CD4-positive, CD25-positive, alpha-beta regulatory T cell (primary cell): ENCODE data around the gene NAXD. TPM values are rescaled to one million over a fixed set of nuclear protein-coding genes. Genes with fewer than 3 reads are reported as not detected.

Experiments used
- ATAC-seq, 2 donors: fragments of 150-1000 bp; cut with Tn5 transposase; one replicate each; pipeline ENCODE4 v1.10.0; 2021; ENCODE audit warnings: low read depth in 2 of 2, moderate number of reproducible peaks in 2 of 2, moderate library complexity in 1 of 2
- DNase-seq, 3 donors: peaks; one replicate each; pipeline versions ENCODE4 v3.0.0 to v3.0.0-alpha.2; 2012 to 2022; ENCODE audit warnings: mixed read lengths in 1 of 3
- H3K27ac ChIP-seq: one replicate; pipeline ENCODE4 v1.7.0; 2013; ENCODE audit warnings: mild to moderate bottlenecking, low read length; ENCODE audit not compliant: insufficient read depth, poor library complexity, severe bottlenecking
- H3K27me3 ChIP-seq: one replicate; pipeline ENCODE4 v1.7.0; 2013; ENCODE audit warnings: low read length; ENCODE audit not compliant: control insufficient read depth, insufficient read depth
- H3K36me3 ChIP-seq: one replicate; pipeline ENCODE4 v1.7.0; 2013; ENCODE audit warnings: mild to moderate bottlenecking, low read length, moderate library complexity; ENCODE audit not compliant: control insufficient read depth, insufficient read depth
- H3K4me1 ChIP-seq: 2 replicates; pipeline ENCODE4 v1.7.0; 2013; ENCODE audit warnings: mild to moderate bottlenecking, low read length; ENCODE audit not compliant: insufficient read depth, control insufficient read depth, poor library complexity, severe bottlenecking
- H3K4me3 ChIP-seq: one replicate; pipeline ENCODE4 v1.7.0; 2013; ENCODE audit warnings: low read depth, mild to moderate bottlenecking, low read length, moderate library complexity
- H3K9me3 ChIP-seq, 2 experiments: 1 replicate in 1 of 2; 2 replicates in 1 of 2; pipeline ENCODE4 v1.7.0; 2013; ENCODE audit warnings: low read length in 2 of 2, mild to moderate bottlenecking in 1 of 2, moderate library complexity in 1 of 2; ENCODE audit not compliant: control insufficient read depth in 2 of 2
- H3K27ac Mint-ChIP-seq, 3 donors: one replicate each; pipeline ENCODE4 v1.8.0; 2020 to 2022; ENCODE audit warnings: mild to moderate bottlenecking in 3 of 3, mixed read lengths in 3 of 3, moderate library complexity in 2 of 3
- H3K27me3 Mint-ChIP-seq: one replicate; pipeline ENCODE4 v1.8.0; 2022; ENCODE audit warnings: mild to moderate bottlenecking, mixed read lengths
- H3K36me3 Mint-ChIP-seq: one replicate; pipeline ENCODE4 v1.8.0; 2020; ENCODE audit warnings: mixed read lengths
- H3K4me1 Mint-ChIP-seq, 4 donors: one replicate each; pipeline ENCODE4 v1.8.0; 2020 to 2022; ENCODE audit warnings: mixed read lengths in 4 of 4, mild to moderate bottlenecking in 1 of 4
- H3K4me3 Mint-ChIP-seq, 4 donors: one replicate each; pipeline ENCODE4 v1.8.0; 2020 to 2022; ENCODE audit warnings: mild to moderate bottlenecking in 4 of 4, mixed read lengths in 4 of 4, moderate library complexity in 3 of 4
- H3K9me3 Mint-ChIP-seq, 7 donors: one replicate each; pipeline ENCODE4 v1.8.0; 2020 to 2022; ENCODE audit warnings: mixed read lengths in 7 of 7, mild to moderate bottlenecking in 3 of 7, moderate library complexity in 2 of 7
- polyA plus RNA-seq, 4 donors: library from polyadenylated mRNA; unstranded; fragments of 300-500 nt; fragmentation: Illumina TruSeq; gene quantifications; one replicate each; pipeline ENCODE4 v1.2.3, GENCODE V29; 2021
- total RNA-seq: library from RNA; stranded (reverse); gene quantifications from one replicate; pipeline ENCODE4 v1.2.3, GENCODE V29; 2022

Gene NAXD
- total and polyA plus RNA-seq, 5 donors from 2014 or later, result 20.8 to 28.2 (median 24.4) TPM

DNA sequence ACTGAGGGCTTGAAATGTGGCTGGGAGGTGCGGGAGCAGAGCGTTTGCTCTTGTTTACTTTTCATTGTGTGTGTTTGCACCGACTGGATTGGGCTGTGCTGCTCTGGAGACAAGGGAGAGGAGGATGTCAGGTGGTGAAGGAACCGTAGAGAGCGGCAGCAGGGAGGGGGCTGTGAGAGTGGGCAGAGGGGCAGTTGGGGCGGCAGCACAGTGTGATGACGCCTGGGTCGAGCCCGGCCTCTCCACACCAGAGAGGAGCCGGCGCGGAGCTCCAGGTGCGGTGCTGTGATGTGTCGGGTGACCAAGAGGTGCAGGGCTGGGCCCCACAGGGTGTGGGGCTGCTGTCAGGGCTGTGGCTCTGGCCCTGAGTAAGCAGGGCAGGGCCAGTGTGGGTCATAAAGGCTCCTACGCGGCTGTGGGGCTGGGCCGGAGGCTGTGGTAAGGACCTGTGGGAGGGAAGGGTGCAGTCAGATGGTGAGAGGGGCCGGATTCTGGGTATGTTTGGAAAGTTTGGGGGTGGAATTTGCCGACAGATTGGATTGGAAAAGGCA lies 10.5 kb downstream of the NAXD start:
- Mint-ChIP-seq H3K4me1 (peaks cover 0 to 54% (median 33%) of the 10 kb centered on the region in 4 donors), H3K27me3 (no peaks in the 10 kb centered on the region), H3K27ac (peak overlapping the region in 1 of 3 donors; percentile 46)

DNA sequence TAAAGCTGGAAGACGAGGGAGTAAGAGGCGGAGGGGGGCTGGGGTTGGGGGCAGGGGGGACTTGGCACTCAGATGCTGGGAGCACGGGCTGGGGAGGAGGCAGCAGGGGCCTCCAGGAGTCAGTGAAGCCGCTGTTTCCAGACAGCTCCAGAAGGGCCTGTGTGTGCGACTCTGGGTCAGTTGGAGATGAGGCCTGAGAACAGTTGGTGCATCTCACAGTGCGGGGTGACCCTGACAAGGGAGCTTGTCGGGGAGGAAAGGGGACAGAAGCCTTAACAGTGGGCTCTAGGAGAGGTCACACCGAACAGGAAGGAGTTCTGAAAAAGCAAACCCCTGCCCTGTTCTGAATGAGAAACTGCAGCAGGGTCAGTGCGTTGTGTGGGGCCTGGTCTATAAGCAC lies 11.2 kb downstream of the NAXD start:
- ATAC-seq (no peak), DNase-seq (no peak)
- Histone ChIP-seq H3K36me3 (peaks cover 40% of the 10 kb centered on the region), H3K4me1 (no peaks in the 10 kb centered on the region), H3K27ac (no peak overlapping the region), H3K27me3 (no peaks in the 10 kb centered on the region), H3K9me3 (no peaks in the 10 kb centered on the region), H3K4me3 (no peak overlapping the region)
- H3K4me1 Mint-ChIP-seq, result peaks cover 0 to 52% (median 34%) of the 10 kb centered on the region in 4 donors
- peak overlapping the region in 2 of 3 donors; percentile 18 to 20 for H3K27ac Mint-ChIP-seq
- H3K36me3 Mint-ChIP-seq, result peaks cover 31% of the 10 kb centered on the region
- H3K9me3 Mint-ChIP-seq, result peaks cover 0 to 2% (median 0%) of the 10 kb centered on the region in 7 donors
- no peak overlapping the region for H3K4me3 Mint-ChIP-seq
- no peaks in the 10 kb centered on the region for H3K27me3 Mint-ChIP-seq

More for the DNA sequence above, 10.5 kb downstream of the NAXD start:
- H3K9me3 ChIP-seq, result no peaks in the 10 kb centered on the region
- peaks cover 30% of the 10 kb centered on the region for H3K36me3 Mint-ChIP-seq
- H3K4me3 ChIP-seq, result no peak overlapping the region
- DNase-seq, result no peak
- ATAC-seq, result no peak
- no peaks in the 10 kb centered on the region for H3K4me1 ChIP-seq
- peaks cover 0 to 2% (median 0%) of the 10 kb centered on the region in 7 donors for H3K9me3 Mint-ChIP-seq
- H3K27ac ChIP-seq, result no peak overlapping the region
- H3K4me3 Mint-ChIP-seq, result no peak overlapping the region
- H3K36me3 ChIP-seq, result peaks cover 39% of the 10 kb centered on the region
- no peaks in the 10 kb centered on the region for H3K27me3 ChIP-seq

DNA sequence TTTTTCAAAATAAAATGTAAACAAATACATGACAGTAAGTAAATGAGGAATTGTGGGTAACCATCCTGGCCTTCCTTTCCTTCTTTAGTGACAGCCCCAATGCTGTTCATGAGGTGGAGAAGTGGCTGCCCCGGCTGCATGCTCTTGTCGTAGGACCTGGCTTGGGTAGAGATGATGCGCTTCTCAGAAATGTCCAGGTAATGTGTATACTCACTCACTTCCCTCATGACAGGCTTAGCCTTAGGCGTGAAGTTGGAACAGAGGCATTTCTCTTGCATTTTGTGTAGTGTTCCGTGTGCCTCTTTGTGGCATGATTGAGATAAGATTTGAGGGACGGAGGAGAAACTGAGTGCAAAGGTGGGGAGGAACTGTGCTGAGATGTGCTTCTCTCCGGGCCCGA lies 12.0 kb downstream of the NAXD start:
- no peaks in the 10 kb centered on the region for H3K4me1 ChIP-seq
- peaks cover 0 to 2% (median 0%) of the 10 kb centered on the region in 7 donors for H3K9me3 Mint-ChIP-seq
- H3K27me3 Mint-ChIP-seq, result no peaks in the 10 kb centered on the region
- ATAC-seq (no peak), DNase-seq (no peak)
- H3K4me3 Mint-ChIP-seq, result no peak overlapping the region
- peaks cover 29% of the 10 kb centered on the region for H3K36me3 Mint-ChIP-seq
- H3K27ac ChIP-seq, result no peak overlapping the region
- H3K27ac Mint-ChIP-seq, result peak overlapping the region in 1 of 3 donors; percentile 49
- no peaks in the 10 kb centered on the region for H3K9me3 ChIP-seq
- peaks cover 0 to 49% (median 30%) of the 10 kb centered on the region in 4 donors for H3K4me1 Mint-ChIP-seq
- no peak overlapping the region for H3K4me3 ChIP-seq
- H3K27me3 ChIP-seq, result no peaks in the 10 kb centered on the region
- H3K36me3 ChIP-seq, result peaks cover 40% of the 10 kb centered on the region

DNA sequence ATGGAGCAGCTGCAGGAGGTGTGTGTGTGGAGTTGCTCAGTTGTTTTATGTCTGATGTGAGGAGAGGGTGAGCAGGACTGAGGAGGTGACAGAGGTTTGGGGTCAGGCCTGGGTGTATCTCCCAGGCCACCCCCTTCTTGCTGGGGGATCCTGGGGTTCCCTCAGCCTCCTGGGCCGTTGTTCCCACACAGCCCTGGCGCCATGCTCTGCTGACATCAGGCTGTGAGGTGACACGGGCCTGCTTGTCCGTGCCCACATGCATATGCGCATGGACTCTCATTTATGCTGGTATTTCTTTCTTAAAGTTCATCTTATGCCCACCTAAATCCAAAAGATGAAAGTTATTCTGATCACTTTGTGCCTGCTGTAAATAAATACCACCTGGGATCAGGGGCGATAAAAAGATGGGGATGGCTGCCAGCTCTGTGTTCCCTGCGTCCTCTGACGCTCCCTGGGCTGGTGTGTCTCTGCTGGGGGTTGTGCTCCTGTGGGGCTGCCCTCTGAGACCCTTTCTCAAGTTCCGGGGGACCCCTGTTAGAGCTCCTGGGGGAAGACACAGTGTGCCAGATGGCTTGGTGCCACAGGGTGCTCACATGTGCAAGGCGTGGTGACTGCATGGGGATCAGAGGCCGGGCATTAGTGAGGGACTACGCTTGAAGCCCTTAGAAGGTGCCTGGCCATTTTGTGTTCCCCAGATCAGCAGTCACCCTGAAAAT lies 12.6 kb downstream of the NAXD start:
- no peaks in the 10 kb centered on the region for H3K9me3 ChIP-seq
- H3K4me1 Mint-ChIP-seq, result peaks cover 0 to 43% (median 28%) of the 10 kb centered on the region in 4 donors
- H3K27ac ChIP-seq, result no peak overlapping the region
- peaks cover 36% of the 10 kb centered on the region for H3K36me3 ChIP-seq
- H3K27me3 Mint-ChIP-seq, result no peaks in the 10 kb centered on the region
- peaks cover 0 to 2% (median 0%) of the 10 kb centered on the region in 7 donors for H3K9me3 Mint-ChIP-seq
- H3K27me3 ChIP-seq, result no peaks in the 10 kb centered on the region
- no peak overlapping the region for H3K4me3 ChIP-seq
- H3K27ac Mint-ChIP-seq, result peak overlapping the region in 1 of 3 donors; percentile 73
- peaks cover 24% of the 10 kb centered on the region for H3K36me3 Mint-ChIP-seq
- H3K4me1 ChIP-seq, result no peaks in the 10 kb centered on the region
- H3K4me3 Mint-ChIP-seq, result peak overlapping the region in 1 of 4 donors; percentile 43
- ATAC-seq, result no peak
- no peak for DNase-seq

DNA sequence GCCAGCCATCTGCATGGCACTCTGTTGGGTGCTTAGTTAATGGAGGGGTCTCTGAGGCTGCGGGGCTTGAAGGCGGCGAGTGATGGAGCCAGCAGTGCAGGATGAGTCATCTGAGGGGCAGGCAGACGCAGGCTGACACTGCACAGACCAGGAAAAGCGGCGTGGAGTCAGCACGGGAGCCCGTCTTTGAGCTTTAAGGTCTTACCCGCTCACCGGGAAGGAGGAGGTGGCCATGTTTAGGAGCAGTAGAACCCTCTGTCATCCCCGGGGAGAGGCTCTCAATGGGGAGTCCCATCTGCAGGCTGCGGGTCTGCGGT lies 13.1 kb downstream of the NAXD start:
- no peaks in the 10 kb centered on the region for H3K9me3 ChIP-seq
- Mint-ChIP-seq H3K4me1 (peaks cover 0 to 43% (median 27%) of the 10 kb centered on the region in 4 donors), H3K9me3 (peaks cover 0 to 2% (median 0%) of the 10 kb centered on the region in 7 donors), H3K27ac (peak overlapping the region in 1 of 3 donors; percentile 73), H3K4me3 (no peak overlapping the region), H3K27me3 (no peaks in the 10 kb centered on the region), H3K36me3 (peaks cover 23% of the 10 kb centered on the region)
- ATAC-seq, result no peak
- H3K27ac ChIP-seq, result no peak overlapping the region
- no peak for DNase-seq
- no peaks in the 10 kb centered on the region for H3K27me3 ChIP-seq
- peaks cover 31% of the 10 kb centered on the region for H3K36me3 ChIP-seq
- no peaks in the 10 kb centered on the region for H3K4me1 ChIP-seq
- no peak overlapping the region for H3K4me3 ChIP-seq

DNA sequence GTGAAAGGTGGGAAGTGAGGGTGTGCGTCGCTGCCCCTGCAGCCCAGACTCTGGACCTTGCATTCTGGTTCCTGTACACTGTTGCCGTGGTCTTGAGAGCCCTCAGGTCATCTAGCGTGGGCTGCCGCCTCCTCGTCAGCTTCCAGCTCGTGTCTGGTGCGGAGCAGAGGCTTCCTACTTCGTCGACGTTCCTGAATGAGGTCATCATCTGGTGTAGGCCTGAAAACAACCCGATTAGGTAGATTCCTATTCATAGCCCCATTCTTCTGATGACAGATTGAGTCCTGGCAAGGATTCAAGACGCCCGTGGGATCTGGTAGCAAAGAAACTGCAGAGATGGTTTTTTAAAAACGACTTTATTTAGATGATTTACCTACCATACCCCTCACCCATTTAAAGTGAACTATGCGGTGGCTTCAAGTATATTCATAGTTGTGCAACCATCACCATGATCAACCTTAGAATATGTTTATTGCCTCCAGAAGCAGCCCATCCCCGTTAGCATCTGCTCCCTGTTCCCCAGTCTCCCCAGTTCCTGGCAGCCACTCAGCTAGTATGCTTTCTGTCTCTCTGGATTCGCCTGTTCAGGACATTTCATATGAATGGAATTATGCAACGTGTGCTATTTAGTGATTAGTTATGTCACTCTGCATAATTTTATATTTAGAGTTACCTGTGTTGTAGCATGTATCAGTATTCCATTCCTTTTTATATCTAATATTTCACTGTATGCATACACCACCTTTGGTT lies 13.8 kb downstream of the NAXD start:
- peaks cover 27% of the 10 kb centered on the region for H3K36me3 Mint-ChIP-seq
- no peak overlapping the region for H3K4me3 Mint-ChIP-seq
- no peak overlapping the region for H3K27ac ChIP-seq
- no peaks in the 10 kb centered on the region for H3K4me1 ChIP-seq
- no peaks in the 10 kb centered on the region for H3K9me3 ChIP-seq
- DNase-seq, result no peak
- peaks cover 0 to 2% (median 0%) of the 10 kb centered on the region in 7 donors for H3K9me3 Mint-ChIP-seq
- no peaks in the 10 kb centered on the region for H3K27me3 ChIP-seq
- H3K27me3 Mint-ChIP-seq, result no peaks in the 10 kb centered on the region
- H3K4me3 ChIP-seq, result no peak overlapping the region
- peak overlapping the region; percentile 36 to 82 (median 48) for H3K27ac Mint-ChIP-seq
- peaks cover 31% of the 10 kb centered on the region for H3K36me3 ChIP-seq
- peaks cover 0 to 43% (median 27%) of the 10 kb centered on the region in 4 donors for H3K4me1 Mint-ChIP-seq
- no peak for ATAC-seq

DNA sequence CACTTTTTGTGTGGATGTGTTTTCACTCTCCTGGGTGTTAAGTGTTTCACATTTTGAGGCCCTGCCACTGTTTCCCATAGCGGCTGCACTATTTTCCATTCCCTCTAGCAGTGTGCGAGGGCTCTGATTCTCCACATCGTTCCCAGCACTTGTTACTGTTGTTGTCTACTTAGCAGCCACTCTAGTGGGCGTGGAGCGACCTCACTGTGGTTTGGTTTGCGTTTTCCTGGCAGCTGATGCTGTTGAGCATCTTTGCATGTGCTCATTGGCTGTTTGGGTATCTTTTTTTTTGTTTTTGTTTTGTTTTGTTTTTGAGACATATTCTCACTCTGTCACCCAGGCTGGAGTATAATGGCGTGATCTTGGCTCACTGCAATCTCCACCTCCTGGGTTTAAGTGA lies 14.4 kb downstream of the NAXD start:
- Mint-ChIP-seq H3K27ac (peak overlapping the region; percentile 36 to 82 (median 48)), H3K36me3 (peaks cover 29% of the 10 kb centered on the region), H3K27me3 (no peaks in the 10 kb centered on the region), H3K4me1 (peaks cover 0 to 43% (median 27%) of the 10 kb centered on the region in 4 donors), H3K9me3 (peaks cover 0 to 2% (median 0%) of the 10 kb centered on the region in 7 donors), H3K4me3 (peak overlapping the region in 1 of 4 donors; percentile 23)
- Histone ChIP-seq H3K27ac (no peak overlapping the region), H3K36me3 (peaks cover 37% of the 10 kb centered on the region), H3K4me3 (no peak overlapping the region), H3K4me1 (no peaks in the 10 kb centered on the region), H3K27me3 (no peaks in the 10 kb centered on the region), H3K9me3 (no peaks in the 10 kb centered on the region)
- ATAC-seq, result peak in 1 of 2 donors; percentile 28
- DNase-seq, result peak in 2 of 3 donors; percentile 9 to 40
